Heart left ventricle (tissue), 13 donors: ENCODE measurements around the gene RBBP8.

ENCODE experiments used
- CTCF ChIP-seq, 12 donors: fragments of 200-600 bp; sonication (generic) in 4 of 12; IDR thresholded peaks; one replicate each; pipeline versions ENCODE4 v1.5.0 to v1.8.0; 2018 to 2022; ENCODE audit warnings: antibody characterized with exemption in 12 of 12, mild to moderate bottlenecking in 5 of 12
- POLR2A ChIP-seq, 2 donors: fragments of 450-650 bp; IDR thresholded peaks; one replicate each; pipeline ENCODE4 v1.6.1; 2017; ENCODE audit warnings: antibody characterized with exemption in 2 of 2, mild to moderate bottlenecking in 2 of 2, moderate library complexity in 2 of 2
- donor health status: ischemic (EF 13 %, LVEDD 7.1; RV severe dilation, severe dysfunction).
- donor health status: DM: no; HTN: yes; CAD: no.
- donor health status: DM: no; HTN: no; CAD: no.
- donor health status: ischemic (EF 25% LVEDD 6.9; RV normal size, moderate dysfunction).
- donor health status: ischemic (EF 25% LVEDD 5.7; RV mildly dilated, moderate dysfunction).
- donor health status: ischemic (EF 35%, LVEDD 5.7; RV mildly dilated, moderate dysfunction).
- donor health status: nonischemic (EF 11% LVEDD 7.7; RV severe dilation, severe dysfunction).
- donor health status: DM: yes; HTN: yes; CAD: no.
- donor health status: PGD.
- donor health status: ischemic (EF 29% LVEDD 5.4; RV normal size, mild dysfunction).
- donor health status: nonischemic (EF 23%, LVEDD 6.1; RV moderate dilation, normal function).

- TF ChIP-seq CTCF (IDR thresholded peaks at IDR 0.05) = no peak
- TF ChIP-seq POLR2A (IDR thresholded peaks at IDR 0.05) = no peak
These were observed 130.4 kb downstream of the RBBP8 start for GRCh38 chr18:23063502-23063901.
